Liver (tissue), 3 donors: ENCODE data around the gene ALDH7A1.

Source experiments
- CTCF ChIP-seq: fragments of 150-350 bp; IDR thresholded peaks from 2 replicates; pipeline ENCODE4 v1.5.1; 2017; ENCODE audit warnings: improper control_type of control experiment, low read depth, low read length; ENCODE audit not compliant: missing input control
- EGR1 ChIP-seq, 2 donors: IDR thresholded peaks; 2 replicates each; pipeline ENCODE4 v1.6.1; 2016 to 2018; ENCODE audit warnings: antibody characterized with exemption in 2 of 2, low read depth in 2 of 2
- FOXA1 ChIP-seq: IDR thresholded peaks from 2 replicates; pipeline ENCODE4 v1.6.1; 2016; ENCODE audit warnings: antibody characterized with exemption
- GABPA ChIP-seq, 2 donors: IDR thresholded peaks in 1 of 2; conservative IDR thresholded peaks in 1 of 2; 2 replicates each; pipeline ENCODE4 v1.6.1; 2016; ENCODE audit warnings: antibody characterized with exemption in 2 of 2, mild to moderate bottlenecking in 1 of 2, moderate library complexity in 1 of 2
- HNF4G ChIP-seq: IDR thresholded peaks from 2 replicates; pipeline ENCODE4 v1.6.1; 2016; ENCODE audit warnings: antibody characterized with exemption
- JUND ChIP-seq, 2 donors: IDR thresholded peaks; 2 replicates each; pipeline ENCODE4 v1.6.1; 2016; ENCODE audit warnings: antibody characterized with exemption in 2 of 2
- MAX ChIP-seq: IDR thresholded peaks from 2 replicates; pipeline ENCODE4 v1.6.1; 2016; ENCODE audit warnings: antibody characterized with exemption
- REST ChIP-seq: IDR thresholded peaks from 2 replicates; pipeline ENCODE4 v1.6.1; 2016; ENCODE audit warnings: antibody characterized with exemption, mild to moderate bottlenecking
- RXRA ChIP-seq, 2 donors: IDR thresholded peaks; 2 replicates each; pipeline ENCODE4 v1.6.1; 2017 to 2018; ENCODE audit warnings: antibody characterized with exemption in 2 of 2, mild to moderate bottlenecking in 1 of 2
- SP1 ChIP-seq: IDR thresholded peaks from 2 replicates; pipeline ENCODE4 v1.6.1; 2018; ENCODE audit warnings: antibody characterized with exemption, mild to moderate bottlenecking
- TAF1 ChIP-seq: conservative IDR thresholded peaks from 2 replicates; pipeline ENCODE4 v1.6.1; 2016; ENCODE audit warnings: antibody characterized with exemption, mild to moderate bottlenecking
- YY1 ChIP-seq: IDR thresholded peaks from 2 replicates; pipeline ENCODE4 v1.6.1; 2016; ENCODE audit warnings: antibody characterized with exemption, mild to moderate bottlenecking
- ZBTB33 ChIP-seq: IDR thresholded peaks from 2 replicates; pipeline ENCODE4 v1.6.1; 2016; ENCODE audit warnings: antibody characterized with exemption
- donor health status: healthy.
- donor health status: healthy.

GRCh38 chr5:126508251-126508961 lies 86.6 kb downstream of the ALDH7A1 start:
- TF ChIP-seq CTCF (no peak), FOXA1 (no peak), TAF1 (no peak), SP1 (no peak), MAX (no peak), EGR1 (IDR thresholded peaks at IDR 0.05; ENCODE audit: low read depth in 2 of 2) (no peak), JUND (IDR thresholded peaks at IDR 0.05) (no peak), ZBTB33 (no peak), YY1 (no peak), REST (no peak), GABPA (IDR thresholded peaks at IDR 0.05 in 1 of 2, conservative IDR thresholded peaks at IDR 0.05 in 1 of 2) (no peak), HNF4G (no peak), RXRA (IDR thresholded peaks at IDR 0.05) (no peak)
